ENCODE results near the gene TRMT112.

GRCh38 chr11:64358907-64359711 lies 41.8 kb upstream of the TRMT112 start, which contains the start of gene RPS6KA4:
- TF ChIP-seq SUZ12 (IDR thresholded peaks at IDR 0.05; ENCODE audit: extremely low read depth, insufficient read depth, insufficient read length) (no peak), ZNF274 (IDR thresholded peaks at IDR 0.05; ENCODE audit: low read depth, low read length) (no peak), YY1 (IDR thresholded peaks at IDR 0.05; ENCODE audit: insufficient read depth, insufficient read length) (no peak)

Data from NT2/D1 (cell line).